HuH-7.5 (cell line): ENCODE results near the gene IFI16.

Experiments
- DNase-seq: peaks from one replicate; pipeline ENCODE4 v3.0.0; 2011; ENCODE audit warnings: low spot score

The IFI16 gene

GRCh38 chr1:159066108-159066507, 56.4 kb downstream of the IFI16 start:
- DNase-seq: no peak

GRCh38 chr1:159067699-159068621, 58.3 kb downstream of the IFI16 start:
- DNase-seq: no peak

DNA sequence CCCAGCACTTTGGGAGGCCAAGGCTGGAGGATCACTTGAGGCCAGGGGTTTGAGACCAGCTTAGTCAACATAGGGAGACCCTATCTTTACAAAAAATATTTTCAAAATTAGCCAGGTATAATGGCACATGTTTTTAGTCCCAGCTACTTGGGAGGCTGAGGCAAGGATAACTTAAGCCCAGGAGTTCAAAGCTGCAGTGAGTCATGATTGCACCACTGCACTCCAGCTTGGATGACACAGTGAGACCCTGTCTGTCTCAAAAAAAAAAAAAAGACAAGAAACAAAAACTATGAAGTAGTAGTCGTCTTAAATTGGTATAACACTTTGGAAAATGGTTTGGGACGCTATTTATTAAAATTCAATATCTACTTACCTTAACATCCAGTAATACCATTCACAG, 59.2 kb downstream of the IFI16 start:
- no peak for DNase-seq

DNA sequence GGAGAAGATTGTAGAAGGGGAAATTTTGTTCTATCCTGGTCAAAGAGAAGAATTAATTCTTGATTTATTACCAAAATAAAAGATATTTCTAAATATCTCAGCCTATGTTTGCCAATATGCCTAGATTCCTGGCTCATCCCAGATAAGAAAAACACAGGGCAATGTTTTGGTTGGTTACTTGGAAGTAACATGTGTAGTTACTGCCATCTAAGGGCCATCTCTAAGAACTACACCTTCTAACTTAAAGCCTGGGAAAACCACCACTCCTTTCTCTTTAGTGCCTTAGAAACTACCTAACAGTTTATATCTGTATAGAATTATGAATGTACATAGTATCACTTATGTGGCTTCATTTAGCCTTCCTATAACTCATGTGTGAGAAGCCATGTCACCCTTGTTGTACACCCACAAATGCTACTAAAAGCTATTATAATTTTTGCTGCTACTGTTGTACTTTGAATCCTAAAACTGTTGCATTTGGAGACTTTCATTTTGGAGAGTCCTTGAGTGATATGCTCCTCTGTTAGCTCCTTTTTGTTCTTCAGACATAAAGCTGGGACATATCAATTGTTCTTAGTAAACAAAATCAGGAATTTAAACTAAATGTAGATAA, 62.4 kb downstream of the IFI16 start:
- no peak for DNase-seq

DNA sequence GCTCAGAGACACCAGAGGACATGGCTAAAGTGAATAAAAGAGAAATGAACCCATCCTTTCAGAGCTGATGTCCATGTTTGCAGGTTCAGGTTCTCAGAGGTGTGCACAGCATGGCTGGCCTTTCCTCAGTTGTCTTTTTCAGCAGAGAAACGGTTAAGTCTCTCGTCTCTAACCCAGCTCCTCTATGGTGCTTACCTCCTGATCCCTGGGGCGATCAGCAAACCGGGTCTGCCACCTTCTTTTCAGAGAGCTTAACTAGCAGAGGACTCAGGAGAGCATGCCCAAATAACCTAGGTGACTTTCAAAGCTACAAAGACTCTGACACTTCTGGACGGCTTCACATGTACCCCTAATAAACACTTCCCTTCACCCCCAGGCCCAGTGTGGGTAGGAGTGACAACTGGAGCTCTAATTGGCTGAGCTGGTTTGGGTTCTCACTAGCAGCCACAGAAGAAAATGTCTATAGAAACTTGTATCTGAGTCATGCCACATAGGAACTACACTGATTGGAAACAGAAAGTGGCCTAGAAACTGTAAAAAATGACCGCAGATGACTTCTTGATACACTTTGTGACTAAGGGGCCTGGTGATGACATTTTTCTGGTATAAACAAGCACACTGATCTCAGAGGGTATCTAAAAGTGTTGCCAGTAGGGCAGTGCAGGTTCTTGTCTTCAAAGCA, 66.9 kb downstream of the IFI16 start, which contains the start of gene AIM2:
Gene AIM2, minus strand, starts transcription at position 329 of the 682 bp plus-strand sequence. CDS start 3,267 bp downstream, outside the sequence.
- DNase-seq: no peak

- DNase-seq: no peak
Observed at GRCh38 chr1:159077120-159077961, 67.6 kb downstream of the IFI16 start.

DNA sequence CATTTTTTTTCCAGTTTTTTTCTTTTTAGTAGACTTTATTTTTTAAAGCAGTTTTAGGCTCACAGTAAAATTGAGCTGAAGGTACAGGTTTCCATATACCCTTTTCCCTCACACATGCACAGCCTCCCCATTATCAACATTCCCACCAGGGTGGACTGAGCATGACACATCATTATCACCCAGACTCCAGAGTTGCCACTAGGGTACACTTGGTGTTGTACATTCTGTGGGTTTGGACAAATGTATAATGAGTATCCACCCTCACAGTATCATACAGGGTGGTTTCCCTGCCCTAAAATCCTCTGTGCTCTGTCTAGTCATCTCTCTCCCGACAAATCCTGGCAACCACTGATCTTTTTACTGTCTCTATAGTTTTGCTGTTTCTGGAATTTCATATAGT, 69.8 kb downstream of the IFI16 start:
- DNase-seq: no peak

- DNase-seq: no peak
Observed at GRCh38 chr1:159081626-159082025, 71.9 kb downstream of the IFI16 start.

- DNase-seq: no peak
Observed at GRCh38 chr1:159083013-159083412, 73.3 kb downstream of the IFI16 start.

GRCh38 chr1:159084152-159084551, 74.4 kb downstream of the IFI16 start:
- no peak for DNase-seq

DNA sequence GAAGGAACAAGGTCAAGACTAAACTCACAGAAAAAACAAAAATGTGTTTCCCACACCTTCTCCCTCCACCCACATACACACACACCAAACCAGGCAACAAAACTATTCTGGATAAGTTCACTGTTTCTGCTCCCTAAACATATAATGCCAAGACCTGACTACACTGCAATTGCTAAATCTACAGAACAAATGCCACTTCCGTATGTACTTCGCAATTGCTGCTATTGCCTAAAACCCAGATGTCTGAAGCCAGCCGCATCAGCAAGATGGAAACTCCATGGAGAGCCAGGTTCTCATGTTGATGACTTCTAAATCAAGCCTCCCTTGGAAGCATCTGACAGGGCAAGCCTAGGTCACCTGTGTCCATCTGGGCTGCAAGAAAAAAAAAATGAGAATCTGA, 75.2 kb downstream of the IFI16 start:
- no peak for DNase-seq

- no peak for DNase-seq
Observed at GRCh38 chr1:159088050-159088449, 78.3 kb downstream of the IFI16 start.

GRCh38 chr1:159088546-159089183, 79.0 kb downstream of the IFI16 start:
- no peak for DNase-seq

DNA sequence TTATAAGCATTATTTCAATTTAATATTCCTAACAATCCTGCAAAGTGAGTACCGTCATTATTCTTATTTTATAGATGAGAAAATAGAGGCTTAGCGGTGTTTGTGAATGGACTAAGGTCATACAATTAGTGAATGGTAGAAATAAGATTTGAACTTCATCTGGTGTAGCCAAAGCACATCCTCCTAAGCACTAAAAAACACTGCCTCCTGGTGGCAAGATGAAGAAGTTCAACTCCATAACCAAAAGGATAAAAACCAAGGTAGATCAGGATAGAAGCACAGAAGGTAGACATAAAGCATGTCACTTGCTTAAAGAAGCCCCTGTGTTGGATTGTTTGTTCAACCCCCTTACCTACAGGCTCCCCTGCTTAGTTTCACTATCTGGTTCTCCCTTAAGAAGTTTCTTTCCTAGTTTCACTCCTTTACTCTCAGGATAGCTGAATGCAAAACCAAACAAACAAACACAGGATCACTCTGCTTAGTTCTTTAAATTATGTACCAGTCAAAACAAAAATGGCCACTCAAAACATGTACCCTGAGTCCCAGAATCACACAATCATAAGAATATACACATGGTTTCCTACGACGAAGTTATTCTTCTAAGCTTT, 79.6 kb downstream of the IFI16 start:
- no peak for DNase-seq

DNA sequence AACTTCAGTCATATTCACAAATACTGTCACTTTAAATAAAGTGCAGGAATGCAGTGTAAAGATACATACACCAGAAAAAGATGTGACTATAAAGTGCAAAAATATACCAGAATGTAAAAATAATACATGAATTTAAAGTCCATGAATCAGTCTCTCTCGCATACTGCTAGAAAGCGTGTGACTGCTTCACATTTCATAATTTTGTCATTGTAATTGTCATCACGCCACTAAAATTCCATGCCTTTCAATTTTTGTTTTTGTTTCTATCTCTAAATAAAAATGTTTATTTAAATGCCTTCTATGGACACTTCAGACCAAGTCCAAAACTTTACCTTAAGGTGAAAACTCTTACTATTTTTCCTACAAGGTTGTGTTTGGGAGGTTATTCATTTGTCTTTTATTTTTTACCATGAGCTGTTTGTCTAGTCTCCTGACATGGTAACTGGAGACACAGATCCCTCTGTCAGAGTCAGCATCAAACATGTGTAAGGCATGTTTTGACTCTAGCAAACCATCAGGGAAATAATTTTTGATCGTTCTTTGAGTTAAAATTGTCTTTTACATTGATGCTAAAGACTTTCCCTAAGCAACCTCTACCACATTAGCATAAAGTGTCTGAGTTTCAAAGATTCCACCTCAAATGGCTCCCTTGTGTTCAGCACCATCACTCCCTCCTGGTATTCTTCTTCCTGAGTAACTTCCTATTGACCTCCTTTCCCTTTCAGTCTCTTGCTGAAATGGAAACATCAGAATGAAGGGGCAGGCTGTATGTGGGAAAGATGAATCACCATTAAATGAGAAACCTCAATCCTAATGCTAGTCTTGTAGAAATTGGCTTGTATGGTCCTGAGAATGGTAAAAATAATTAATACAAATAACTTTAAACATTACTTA, 80.8 kb downstream of the IFI16 start:
- DNase-seq: no peak

GRCh38 chr1:159091180-159091560, 81.5 kb downstream of the IFI16 start:
- DNase-seq: no peak

GRCh38 chr1:159091607-159092031, 81.9 kb downstream of the IFI16 start:
- DNase-seq: no peak

DNA sequence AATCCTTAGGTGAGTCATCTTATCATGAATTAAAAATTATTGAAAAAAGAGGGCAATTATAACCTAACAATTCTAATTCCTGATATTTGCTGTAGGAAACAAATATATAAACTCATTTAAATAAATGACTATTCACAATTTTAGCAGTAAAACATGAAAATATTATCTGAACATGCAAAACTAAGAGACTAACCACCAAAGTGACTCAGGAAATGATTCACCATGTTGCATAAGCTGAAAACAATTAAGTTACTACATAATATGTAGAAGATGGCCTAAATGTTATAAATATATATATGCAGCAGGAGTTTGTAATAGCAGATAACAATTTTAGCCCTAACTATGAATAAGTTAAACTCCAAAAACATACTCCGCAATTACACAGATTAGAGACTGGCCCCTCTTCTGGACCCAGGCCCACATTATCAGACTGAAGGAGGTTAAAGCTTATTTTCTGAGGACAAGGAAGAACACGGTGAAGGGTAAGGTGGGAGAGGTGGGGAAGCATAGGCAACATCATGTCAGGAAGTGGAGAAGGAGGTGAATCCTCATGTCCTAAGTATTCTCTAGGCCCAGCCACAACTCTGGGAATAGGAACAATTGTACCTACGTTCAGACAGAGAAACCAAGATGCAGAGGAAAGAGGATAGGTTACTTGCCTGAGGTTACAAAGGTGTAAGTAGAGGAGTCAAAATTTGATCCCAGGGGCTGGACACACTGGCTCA, 82.5 kb downstream of the IFI16 start:
- DNase-seq: no peak

GRCh38 chr1:159098596-159098995, 88.9 kb downstream of the IFI16 start:
- DNase-seq: no peak
